ENCODE measurements around the gene TDRD5.

GRCh38 chr1:179576509-179576908 is 15.1 kb upstream of the TDRD5 start:
- TF ChIP-seq CTCF (IDR thresholded peaks at IDR 0.05) = no peak
- no peak for TF ChIP-seq POLR2A (IDR thresholded peaks at IDR 0.05)
- TF ChIP-seq POLR2AphosphoS5 (IDR thresholded peaks at IDR 0.05) = no peak
- TF ChIP-seq EP300 (IDR thresholded peaks at IDR 0.05; ENCODE audit: low read depth) = no peak

Data from transverse colon (tissue), 4 donors.